Left kidney (tissue), 8 donors: ENCODE measurements around the gene JAKMIP2. TPM values are rescaled to one million over a fixed set of nuclear protein-coding genes. Genes with fewer than 3 reads are reported as not detected.
A peak's percentile ranks its signal among the peaks of the same experiment; 100 is the strongest.
"Not testable (repeated sequence)": the region's sequence is repeated elsewhere in the genome, so short reads cannot be mapped to it uniquely, and the experiment has no call there.

Experiments used
- DNase-seq: peaks from one replicate; pipeline ENCODE4 v3.0.0-alpha.2; 2013
- long read RNA-seq, 8 donors: transcript quantifications; one replicate each; lab custom pipeline, GENCODE V29; 2026
- polyA plus RNA-seq: library from polyadenylated mRNA; unstranded; fragments of 120-200 nt; gene quantifications from one replicate; pipeline ENCODE4 v1.2.1, GENCODE V29; 2013; ENCODE audit not compliant: insufficient read length

The JAKMIP2 gene
- 6.6 TPM for polyA plus RNA-seq
- long read RNA-seq, donor 1 = 0 reads
- long read RNA-seq, donor 2 = 0 reads
- long read RNA-seq, donor 3 = 0 reads
- long read RNA-seq, donor 4 = 0 reads
- long read RNA-seq, donor 5 = 0 reads
- long read RNA-seq, donor 6 = 0 reads
- long read RNA-seq, donor 7 = 0 reads
- long read RNA-seq, donor 8 = 0 reads

DNA sequence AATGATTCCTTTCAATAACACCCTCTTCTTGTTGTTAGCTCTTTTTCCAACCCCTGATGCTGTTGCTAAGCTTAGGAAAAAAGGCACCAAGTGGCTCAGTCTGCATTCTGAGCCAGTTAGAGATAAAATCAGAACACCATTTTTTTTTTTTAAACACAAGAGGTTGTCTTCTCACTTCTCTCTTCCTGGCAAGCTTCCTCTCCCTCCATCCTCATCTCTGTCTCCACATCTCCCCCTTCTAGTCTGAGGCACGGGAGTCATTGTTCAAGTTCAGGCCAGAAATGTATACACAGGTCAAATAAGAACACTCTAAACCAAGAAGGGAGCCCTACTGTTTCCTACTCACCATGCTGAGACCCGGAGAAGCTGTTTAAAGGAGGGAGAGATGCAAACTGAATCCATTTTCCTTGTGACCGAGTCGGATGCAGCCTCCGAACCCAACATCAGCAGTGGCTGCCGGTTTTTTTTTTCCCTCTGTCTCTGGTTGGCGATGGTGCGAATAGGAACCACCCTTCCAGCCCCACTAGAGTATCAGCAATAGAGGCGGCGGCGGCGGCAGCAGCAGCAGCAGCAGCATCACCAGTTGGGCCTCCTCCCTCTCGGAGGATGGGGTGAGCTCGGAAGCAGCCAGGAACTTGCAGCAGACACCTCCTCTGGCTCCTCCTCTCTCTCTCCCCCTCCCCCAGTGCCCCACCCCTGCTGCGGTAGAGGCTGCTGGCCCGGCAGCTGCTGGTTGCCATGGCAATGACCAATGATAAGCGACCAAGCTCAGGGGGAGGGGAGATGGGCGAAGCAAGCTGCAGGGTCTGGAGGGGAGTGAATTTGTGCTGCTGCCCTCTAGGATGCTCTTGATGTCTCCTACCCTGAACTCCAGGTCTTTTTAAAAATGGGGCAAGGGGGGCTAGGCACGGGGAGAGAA lies at the start of gene JAKMIP2:
TSS of gene JAKMIP2 (minus strand) at position 619 of the 919 bp plus-strand sequence. CDS start 110,922 bp downstream, outside the sequence.
- DNase-seq = peak; percentile 84

DNA sequence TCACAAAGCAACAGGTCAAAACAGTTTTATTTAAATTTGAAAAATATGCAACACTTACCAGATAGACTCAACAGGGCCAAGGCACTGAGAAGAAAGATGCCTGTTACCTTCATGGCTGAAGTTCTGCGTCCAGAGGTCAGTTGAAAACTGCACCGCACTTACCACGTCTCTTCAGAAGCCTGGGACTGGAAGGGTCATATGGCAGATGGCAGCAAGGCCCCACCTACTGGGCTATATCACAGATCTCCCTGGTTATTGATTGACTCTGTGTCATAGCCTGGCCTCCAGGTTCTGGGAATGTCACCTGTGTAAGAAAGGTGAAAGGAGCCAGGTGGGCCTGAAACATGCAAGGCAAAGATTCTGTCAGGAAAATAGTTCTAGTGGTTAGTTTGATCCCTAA lies 48.9 kb upstream of the JAKMIP2 start, which contains the start of gene SPINK1:
TSS of gene SPINK1 (minus strand) at position 207 of the 400 bp plus-strand sequence. CDS start at position 113, 94 bp downstream.
- DNase-seq = no peak

DNA sequence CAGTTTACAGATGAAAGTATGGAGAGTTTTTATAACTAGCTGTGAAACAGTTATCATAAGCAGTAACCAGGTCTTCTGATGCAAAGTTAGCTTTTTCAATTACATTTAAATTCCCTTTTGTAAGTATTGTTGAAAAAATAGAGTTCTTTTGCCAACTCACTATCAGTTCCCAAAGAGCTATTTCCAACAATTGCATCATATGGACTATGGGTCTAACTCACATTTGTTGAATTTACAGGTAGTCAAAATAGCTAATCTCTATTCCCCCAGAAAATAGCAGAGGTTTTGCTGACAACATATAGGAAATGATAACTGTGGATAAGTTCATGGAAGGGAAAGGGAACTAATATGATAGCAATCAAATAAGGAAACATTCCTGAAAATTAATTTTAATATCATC lies 47.5 kb upstream of the JAKMIP2 start:
- DNase-seq = no peak

DNA sequence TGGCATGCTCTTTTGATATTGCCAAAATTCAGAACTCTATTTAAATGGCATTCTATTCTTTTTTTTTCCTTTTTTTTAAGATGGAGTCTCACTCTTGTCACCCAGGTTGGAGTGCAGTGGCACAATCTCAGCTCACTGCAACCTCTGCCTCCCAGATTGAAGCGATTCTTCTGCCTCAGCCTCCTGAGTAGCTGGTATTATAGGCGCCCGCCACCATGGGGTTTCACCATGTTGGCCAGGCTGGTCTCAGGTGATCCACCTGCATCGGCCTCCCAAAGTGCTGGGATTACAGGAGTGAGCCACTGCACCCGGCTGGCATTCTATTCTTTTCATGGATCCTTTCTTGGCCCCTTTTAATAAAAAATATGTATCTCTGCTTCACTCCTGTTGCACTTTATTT lies 44.5 kb upstream of the JAKMIP2 start:
- not testable (repeated sequence) for DNase-seq

DNA sequence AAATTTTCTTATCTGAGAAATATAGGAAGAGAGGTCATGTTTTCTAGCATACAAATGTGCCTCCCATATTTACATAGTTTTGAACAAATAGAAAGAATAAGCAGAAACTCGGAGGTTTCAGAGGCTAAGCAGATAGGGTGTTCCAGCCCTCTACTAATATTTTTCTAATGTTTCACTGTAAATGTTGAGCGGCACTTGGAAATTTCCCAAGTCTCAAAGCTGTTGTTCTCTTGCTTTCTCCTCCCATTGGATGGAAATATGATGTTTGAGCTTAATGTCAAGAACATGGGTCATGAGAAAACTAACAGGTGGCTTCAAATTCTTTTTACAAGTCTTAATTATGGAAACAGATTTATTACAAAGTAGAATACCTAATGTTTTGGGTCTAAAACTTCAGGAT lies 43.8 kb upstream of the JAKMIP2 start:
- DNase-seq = no peak

DNA sequence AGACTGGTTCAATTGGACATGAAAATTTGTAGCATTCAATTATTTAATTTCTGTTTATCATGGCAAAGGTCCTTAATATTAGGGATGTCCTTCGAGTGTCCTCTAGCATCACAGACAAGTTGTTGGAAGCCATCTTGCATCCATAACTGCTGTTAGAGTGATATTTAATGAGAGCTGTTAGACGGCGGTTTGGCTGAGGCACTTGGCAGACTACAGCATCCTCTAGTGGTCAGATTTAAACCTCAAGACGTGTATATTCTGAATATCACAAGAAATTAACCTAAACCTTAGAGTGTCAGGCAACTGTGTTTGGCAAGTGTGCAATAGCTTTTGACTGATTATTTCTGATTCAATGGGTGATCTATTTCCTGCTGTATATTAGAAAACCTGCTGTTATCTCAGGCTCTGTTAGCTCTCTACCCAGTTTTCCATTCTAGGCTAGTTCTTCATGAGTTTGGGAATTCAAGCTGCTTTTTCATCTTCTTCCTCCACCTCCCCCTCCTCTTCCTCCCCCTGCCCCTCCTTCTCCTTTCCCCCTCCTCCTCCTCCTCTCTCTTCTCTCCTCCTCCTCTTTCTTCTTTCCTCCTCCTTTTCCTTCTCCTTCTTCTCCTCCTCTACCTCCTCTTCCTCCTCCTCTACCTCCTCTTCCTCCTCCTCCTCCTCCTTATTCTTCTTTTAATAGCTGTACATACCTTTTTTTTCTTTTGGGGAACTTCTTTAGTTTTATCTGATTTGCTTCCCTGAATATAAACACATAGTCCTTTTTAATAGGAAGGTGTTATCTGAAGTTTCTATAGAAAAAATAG lies 40.4 kb upstream of the JAKMIP2 start:
- DNase-seq = peak; percentile 53

DNA sequence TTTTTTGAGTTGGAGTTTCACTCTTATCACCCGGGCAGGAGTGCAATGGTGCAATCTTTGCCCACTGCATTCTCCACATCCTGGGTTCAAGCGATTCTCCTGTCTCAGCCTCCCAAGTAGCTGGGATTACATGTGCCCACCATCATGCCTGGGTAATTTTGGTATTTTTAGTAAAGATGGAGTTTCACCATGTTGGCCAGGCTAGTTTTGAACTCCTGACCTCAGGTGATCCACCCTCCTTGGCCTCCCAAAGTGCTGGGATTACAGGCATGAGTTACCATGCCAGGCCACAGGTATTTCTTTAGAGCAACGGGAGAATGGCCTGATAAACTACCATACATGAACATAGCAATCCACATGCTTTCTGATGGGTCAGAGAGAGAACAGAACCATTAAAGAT lies 39.7 kb upstream of the JAKMIP2 start:
- not testable (repeated sequence) for DNase-seq

DNA sequence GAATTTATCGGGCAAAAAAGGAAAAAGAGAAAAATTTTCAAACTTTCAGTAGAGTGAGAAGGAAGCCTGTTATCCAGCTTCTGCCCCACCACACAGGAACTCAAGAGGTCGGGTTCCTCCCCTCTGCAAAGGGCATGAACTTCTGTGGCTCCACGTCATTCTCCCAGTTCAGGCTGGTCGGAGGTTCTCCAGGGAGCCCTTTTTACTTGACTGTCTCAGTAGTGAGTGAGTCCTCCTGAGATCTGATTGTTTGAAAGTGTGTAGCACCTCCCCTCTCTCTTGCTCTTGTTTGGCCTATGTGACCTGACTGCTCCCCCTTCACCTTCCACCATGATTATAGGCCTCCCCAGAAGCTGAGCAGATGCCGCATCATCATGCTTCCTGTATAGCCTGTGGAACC lies 39.2 kb upstream of the JAKMIP2 start:
- no peak for DNase-seq

DNA sequence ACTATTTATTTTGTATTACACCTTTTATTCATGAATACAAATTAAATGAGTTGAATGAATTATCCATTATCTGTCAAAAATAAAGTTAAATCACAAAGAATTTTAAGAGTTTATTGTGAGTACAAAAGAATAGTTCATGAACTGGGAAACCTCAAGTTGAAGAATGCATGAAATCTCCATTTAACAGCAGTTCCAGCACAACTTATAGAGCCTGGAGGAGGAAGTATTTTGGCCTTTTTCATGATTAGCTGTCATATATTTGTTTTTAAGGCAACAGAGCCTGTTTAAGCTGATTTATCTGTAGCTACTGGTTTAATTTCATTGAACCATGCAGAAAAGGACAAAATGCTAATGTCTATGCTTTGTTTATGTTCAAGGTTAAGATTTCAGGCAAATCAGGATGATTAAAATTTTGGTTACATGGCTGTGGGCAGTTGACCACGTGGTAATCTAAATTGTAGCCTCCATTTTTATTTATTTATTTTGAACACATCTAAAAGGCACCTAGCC lies 36.8 kb upstream of the JAKMIP2 start:
- no peak for DNase-seq

DNA sequence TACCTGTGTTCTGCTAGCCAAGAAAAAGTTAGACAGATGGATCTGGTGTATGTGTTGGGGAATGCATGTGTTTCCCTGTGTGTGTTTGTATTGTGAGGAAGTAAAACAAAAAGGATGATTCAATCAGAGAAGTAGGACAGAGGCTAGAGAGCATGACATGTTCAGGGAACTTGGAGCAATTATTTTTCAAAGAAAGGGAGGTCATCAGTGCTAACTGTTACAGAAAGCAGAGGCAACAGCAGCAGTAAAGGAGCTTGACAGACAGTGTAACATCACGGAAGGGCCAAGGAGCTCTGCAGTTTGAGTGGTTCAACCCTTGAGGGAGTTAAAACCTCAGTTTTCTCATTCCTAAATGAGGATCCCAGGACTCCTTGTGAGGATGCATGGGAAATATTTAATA lies 35.8 kb upstream of the JAKMIP2 start:
- no peak for DNase-seq

DNA sequence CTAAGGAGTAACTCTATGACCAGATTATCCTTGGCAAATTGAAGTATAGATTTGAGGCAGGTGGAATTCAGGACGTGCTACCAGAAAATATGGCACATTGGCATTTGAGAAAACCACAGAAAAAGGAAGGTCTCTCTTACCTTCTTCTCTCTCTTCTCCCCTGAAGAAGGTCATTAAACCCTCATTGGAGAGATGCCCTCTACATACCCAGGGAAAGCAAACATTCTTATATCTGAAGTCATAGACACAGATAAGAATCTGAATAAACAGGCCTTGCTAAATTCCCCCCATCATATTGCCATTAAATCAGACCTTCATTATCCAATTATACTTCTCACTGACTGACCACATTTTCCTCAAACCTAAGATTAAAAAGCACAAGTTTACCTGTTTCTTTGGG lies 31.2 kb upstream of the JAKMIP2 start:
- no peak for DNase-seq

DNA sequence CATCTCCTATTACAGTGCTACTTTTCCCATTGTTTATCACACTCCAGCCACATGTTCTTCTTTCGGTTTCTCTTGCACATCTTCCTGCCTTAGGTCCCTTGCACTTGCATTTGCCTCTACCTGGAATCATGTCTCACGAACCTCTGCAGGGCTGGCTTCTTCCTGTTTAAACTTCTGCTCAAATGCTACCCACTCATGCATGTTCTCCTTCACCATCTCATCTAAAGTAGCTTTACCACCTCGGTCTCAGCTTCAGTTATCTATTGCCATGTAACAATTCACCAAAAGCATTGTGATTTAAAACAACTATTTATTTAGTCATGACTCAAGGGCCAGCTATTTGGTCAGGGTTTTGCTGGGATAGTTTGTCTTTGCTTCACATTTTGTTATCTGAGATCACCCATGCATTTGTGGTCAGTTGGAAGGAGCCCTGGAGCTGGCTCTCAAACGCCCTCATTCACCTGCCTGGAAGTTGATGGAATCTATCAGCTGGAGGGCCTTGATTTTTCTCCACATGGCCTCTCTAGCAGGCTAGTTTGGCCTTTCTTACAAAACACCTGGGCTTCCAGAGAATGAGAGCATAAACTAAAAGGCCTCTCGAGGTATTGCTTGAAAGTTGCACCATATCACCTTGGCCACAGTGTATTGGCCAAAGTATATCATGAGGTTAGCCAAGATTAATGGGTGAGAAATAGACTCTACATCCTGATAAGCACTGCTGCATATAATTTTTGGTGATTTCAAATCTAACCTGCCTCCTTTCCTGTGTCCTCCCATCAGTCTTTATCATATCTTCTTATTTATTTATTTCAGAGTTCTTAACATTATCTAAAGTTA lies 27.5 kb upstream of the JAKMIP2 start:
- no peak for DNase-seq

DNA sequence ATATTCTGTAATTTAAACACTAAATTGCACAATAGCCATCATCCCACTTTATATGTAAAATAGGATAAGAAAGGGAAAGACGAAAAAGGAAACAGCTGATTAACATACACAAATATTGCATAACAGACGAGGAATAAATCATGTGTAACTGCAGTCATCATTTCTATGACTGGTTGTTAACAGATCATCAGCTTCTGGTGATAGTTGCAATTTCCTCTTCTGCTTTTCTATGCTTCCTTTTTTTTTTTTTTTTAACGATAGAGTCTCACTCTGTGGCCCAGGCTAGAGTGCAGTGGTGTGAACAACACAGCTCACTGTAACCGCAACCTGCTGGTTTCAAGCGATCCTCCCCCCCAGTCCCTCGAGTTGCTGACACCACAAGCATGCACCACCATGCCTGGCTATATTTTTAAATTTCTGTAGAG lies 22.5 kb upstream of the JAKMIP2 start:
- no peak for DNase-seq

DNA sequence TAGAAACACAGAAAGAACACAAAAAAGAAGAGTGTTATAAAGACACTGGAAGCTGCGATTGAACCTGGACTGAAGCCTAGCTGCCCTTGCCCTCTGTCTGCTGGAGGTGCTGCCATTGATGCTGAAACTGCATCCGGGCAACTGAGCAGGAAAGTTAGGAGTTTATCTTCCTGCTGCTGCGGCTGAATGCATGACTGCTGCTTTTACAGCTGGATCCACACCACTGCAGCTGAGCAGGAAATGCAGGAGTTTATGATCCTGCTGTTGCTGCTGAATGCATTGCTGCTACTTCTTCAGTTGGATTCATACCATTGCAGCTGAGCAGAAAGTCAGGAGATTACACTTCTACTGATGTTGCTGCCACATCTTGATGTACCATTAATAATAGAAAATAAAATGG lies 21.8 kb upstream of the JAKMIP2 start:
- DNase-seq = peak; percentile 10

DNA sequence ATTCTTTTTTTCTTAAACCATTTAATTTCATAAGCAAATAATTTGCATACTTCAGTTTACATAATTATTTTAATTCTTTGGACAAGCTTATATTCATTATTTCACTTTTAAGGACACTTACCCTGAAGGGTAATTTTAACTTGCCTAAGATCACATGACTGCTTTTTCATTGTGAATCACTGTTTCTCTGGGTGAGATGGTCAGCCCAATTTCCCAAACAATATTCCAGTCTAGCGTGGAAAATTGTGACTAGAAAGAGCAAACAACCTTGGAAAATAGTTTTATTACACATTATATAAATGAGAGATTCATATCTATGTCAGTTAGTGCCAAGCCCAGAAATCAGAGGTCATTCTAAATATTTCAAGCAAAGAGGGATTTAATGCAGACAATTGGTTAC lies 21.4 kb upstream of the JAKMIP2 start:
- no peak for DNase-seq

DNA sequence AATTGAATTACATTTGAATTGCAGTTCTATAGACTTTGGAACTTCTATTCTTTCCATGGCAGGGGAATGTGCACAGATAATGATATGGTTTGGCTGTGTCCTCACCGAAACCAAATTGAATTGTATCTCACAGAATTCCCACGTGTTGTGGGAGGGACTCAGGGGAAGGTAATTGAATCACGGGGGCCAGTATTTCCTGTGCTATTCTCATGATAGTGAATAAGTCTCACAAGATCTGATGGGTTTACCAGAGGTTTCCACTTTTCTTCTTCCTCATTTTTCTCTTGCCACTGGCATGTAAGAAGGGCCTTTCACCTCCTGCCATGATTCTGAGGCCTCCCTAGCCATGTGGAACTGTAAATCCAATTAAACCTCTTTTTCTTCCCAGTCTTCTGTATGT lies 20.6 kb upstream of the JAKMIP2 start:
- DNase-seq = not testable (repeated sequence)

DNA sequence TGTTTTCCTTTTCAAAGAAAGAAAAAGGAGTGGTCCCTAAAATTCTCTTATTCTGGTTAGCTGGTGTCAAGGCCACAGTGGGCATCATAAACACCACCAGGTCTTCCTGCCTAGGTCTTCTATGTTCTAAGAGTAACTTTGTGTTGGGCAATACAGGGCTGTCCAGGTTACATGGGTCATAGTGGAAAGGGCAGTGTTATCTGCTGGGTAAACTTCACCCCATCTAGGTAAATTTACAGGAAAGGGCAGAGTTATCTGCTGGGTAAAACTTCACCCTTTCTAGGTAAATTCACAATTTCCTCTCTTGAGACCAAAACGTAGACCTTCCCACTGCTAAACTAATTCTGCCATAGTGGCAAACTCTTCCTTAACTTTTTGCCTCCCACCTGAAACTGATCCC lies 18.9 kb upstream of the JAKMIP2 start:
- no peak for DNase-seq

DNA sequence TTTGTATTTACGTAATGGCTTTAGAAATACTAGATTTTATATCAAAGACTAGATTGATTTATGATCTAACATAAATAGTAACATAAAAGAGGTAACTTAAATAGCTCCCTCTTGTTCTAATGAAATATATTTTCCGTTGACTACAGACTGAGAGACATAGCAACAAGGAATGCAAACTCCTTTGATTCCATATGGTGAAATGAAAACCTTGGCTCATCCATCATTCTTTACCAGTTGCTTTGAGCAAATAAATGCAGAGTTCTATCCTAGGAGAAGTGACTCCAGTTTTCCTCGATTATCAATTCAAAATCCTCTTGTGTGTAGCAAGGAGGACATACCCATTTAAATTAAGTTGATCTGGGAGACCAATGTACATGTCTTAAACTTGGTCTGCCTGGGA lies 18.0 kb upstream of the JAKMIP2 start:
- DNase-seq = no peak

DNA sequence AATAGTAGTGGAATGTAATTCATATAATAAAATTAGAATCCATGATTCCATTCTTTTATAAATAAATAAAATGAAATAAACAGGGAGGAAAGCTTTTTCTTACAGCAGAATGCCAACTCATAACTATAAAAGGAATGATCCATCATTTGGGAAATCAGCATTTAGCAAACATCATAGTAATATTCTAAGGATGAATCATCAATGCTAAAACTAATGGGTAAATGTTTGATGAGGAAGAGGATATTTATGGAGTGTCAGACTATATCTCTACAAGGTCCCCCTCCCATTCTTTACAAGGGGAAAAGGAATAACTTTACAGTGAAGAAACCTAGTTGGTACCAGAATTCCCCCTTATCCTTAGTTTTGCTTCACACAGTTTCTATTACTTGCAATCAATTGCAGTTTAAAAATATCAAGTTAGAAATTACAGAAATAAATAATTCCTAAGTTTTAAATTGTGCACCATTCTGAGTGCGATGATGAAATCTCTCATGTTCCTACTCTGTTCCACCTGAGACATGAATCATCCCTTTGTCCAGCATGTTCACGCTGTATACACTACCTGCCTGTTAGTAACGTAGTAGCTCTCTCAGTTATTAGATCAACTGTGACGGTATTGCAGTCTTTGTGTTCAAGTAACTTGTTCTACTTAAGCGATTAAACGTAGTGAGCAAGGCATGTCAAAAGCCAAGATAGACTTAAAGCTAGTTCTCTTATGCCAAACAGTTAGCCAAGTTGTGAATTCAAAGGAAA lies 14.2 kb upstream of the JAKMIP2 start:
- no peak for DNase-seq

DNA sequence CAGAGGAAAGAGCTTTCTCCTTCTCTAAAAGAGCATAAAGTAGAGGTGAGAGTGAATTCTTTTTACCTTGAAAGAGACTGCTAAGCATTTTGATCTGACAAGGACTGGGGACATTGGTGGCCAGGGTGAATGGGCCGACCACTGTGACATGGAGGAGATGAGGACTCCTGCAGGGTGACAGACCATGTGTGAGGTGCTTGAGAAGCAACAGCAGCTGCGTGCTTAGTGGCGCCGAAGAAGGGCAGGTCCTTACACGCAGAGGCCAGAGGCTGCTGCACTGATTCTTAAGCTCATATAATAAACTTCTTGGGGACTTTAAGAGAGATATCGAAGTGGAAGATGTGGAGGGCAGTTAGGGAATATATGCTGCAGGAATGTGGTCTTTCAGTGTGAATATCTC lies 8.7 kb upstream of the JAKMIP2 start:
- DNase-seq = no peak

DNA sequence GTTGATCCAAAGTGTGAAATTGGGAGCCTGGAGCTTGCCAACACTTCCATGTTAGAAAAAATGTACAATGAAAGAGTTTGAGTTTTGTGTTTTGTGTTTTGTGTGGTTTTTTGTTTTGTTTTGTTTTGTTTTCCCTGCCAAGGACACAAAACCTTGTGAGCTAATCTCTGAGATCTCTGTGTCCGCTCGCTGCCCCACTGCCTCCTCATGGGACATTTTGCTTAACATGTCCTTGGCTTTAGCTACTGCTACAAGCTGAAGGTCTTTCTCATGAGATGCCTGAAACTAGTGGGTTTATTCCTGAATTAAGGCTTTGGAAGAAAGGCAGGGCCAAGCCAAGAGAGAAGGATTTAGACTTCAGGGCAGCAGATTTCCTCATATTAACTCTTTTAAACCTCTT lies 7.3 kb upstream of the JAKMIP2 start:
- no peak for DNase-seq
